Measurements from ENCODE around the gene SMAD1.
A peak's percentile ranks its signal among the peaks of the same experiment; 100 is the strongest.

SMAD1 gene

DNA sequence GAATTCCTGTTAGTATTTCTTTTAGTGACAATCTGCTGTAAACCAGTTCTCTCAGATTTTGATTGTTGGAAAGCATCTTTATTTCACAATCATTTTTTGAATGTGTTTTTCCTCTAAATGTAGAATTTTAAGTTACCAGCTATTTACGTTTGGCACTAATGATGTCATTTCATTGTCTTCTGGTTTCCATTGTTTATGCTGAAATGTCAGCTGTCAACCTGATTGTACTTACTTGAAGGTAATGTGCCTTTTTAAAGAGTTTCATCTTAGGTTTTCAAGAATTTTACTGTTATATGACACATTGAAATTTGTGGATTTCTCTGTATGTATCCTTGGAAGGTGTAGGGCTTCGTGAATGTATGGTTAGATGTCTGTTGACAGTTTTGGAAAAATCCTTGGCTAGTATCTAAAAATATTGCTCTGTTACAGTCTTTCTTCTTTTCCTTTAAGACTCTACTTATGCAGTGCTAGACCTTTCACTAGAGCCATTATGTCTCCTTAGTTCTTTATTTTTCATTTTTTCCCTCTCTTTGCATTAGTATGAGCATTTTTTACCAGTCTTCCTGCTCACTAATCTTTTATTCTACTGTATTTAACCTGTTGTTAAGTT, 30.4 kb downstream of the SMAD1 start:
- Histone ChIP-seq H4K20me1 (ENCODE audit: insufficient read depth, low read length) (no peaks in the 10 kb centered on the region), H2AFZ (ENCODE audit: low read depth, low read length) (no peak overlapping the region), H3K4me2 (ENCODE audit: low read length) (no peak overlapping the region), H3K4me1 (ENCODE audit: low read length) (no peaks in the 10 kb centered on the region), H3K79me2 (ENCODE audit: low read length) (no peaks in the 10 kb centered on the region), H3K36me3 (replicated peaks; ENCODE audit: low read depth, low read length) (peaks cover 3% of the 10 kb centered on the region), H3K4me3 (ENCODE audit: low read length) (no peak overlapping the region), H3K27me3 (ENCODE audit: low read depth, low read length) (no peaks in the 10 kb centered on the region), H3K9me3 (ENCODE audit: insufficient read depth, low read length) (peaks cover 14% of the 10 kb centered on the region), H3K9ac (ENCODE audit: low read length) (no peak overlapping the region), H3K27ac (ENCODE audit: low read length) (no peak overlapping the region)
- TF ChIP-seq EZH2phosphoT487 (IDR thresholded peaks at IDR 0.05; ENCODE audit: low read depth): no peak
- TF ChIP-seq, protein P1, sequence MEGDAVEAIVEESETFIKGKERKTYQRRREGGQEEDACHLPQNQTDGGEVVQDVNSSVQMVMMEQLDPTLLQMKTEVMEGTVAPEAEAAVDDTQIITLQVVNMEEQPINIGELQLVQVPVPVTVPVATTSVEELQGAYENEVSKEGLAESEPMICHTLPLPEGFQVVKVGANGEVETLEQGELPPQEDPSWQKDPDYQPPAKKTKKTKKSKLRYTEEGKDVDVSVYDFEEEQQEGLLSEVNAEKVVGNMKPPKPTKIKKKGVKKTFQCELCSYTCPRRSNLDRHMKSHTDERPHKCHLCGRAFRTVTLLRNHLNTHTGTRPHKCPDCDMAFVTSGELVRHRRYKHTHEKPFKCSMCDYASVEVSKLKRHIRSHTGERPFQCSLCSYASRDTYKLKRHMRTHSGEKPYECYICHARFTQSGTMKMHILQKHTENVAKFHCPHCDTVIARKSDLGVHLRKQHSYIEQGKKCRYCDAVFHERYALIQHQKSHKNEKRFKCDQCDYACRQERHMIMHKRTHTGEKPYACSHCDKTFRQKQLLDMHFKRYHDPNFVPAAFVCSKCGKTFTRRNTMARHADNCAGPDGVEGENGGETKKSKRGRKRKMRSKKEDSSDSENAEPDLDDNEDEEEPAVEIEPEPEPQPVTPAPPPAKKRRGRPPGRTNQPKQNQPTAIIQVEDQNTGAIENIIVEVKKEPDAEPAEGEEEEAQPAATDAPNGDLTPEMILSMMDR (IDR thresholded peaks at IDR 0.05; ENCODE audit: low read depth, low read length): no peak

GRCh38 chr4:145513020-145513621, 31.5 kb downstream of the SMAD1 start:
- no peak overlapping the region for H3K4me3 ChIP-seq (ENCODE audit: low read length)
- H3K9ac ChIP-seq (ENCODE audit: low read length): no peak overlapping the region
- no peaks in the 10 kb centered on the region for H3K27me3 ChIP-seq (ENCODE audit: low read depth, low read length)
- no peak overlapping the region for H3K27ac ChIP-seq (ENCODE audit: low read length)
- H3K79me2 ChIP-seq (ENCODE audit: low read length): no peaks in the 10 kb centered on the region
- no peaks in the 10 kb centered on the region for H3K4me1 ChIP-seq (ENCODE audit: low read length)
- no peak overlapping the region for H3K4me2 ChIP-seq (ENCODE audit: low read length)
- peaks cover 3% of the 10 kb centered on the region for H3K36me3 ChIP-seq (replicated peaks; ENCODE audit: low read depth, low read length)
- H2AFZ ChIP-seq (ENCODE audit: low read depth, low read length): no peak overlapping the region
- no peaks in the 10 kb centered on the region for H4K20me1 ChIP-seq (ENCODE audit: insufficient read depth, low read length)
- TF ChIP-seq EZH2phosphoT487 (IDR thresholded peaks at IDR 0.05; ENCODE audit: low read depth): no peak
- TF ChIP-seq, protein P1 (IDR thresholded peaks at IDR 0.05; ENCODE audit: low read depth, low read length): no peak
- H3K9me3 ChIP-seq (ENCODE audit: insufficient read depth, low read length): peaks cover 14% of the 10 kb centered on the region

- TF ChIP-seq EZH2phosphoT487 (IDR thresholded peaks at IDR 0.05; ENCODE audit: low read depth): no peak
- TF ChIP-seq, protein P1 (IDR thresholded peaks at IDR 0.05; ENCODE audit: low read depth, low read length): no peak
- no peaks in the 10 kb centered on the region for H3K4me1 ChIP-seq (ENCODE audit: low read length)
Measured at GRCh38 chr4:145520172-145520571, 38.5 kb downstream of the SMAD1 start.

DNA sequence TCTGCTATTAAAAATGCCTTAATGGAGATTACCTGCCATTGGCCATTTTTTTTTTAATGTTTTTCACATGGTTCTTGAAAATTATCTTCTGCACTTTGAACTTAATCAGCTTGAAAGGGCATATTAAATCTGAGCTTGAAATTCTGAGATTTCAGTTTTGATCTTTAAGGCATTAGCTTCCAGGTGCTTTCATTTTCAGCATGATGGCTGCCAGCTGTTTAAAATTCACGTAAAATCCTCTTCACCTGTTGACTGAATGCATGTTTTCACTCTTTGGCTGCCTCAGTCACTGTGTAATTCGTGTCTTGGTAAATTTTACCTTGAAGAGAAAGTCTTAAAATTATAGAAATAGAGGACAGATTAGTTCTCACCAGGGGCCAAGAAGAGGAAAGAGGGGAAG, 39.6 kb downstream of the SMAD1 start:
- Histone ChIP-seq H3K79me2 (ENCODE audit: low read length) (no peaks in the 10 kb centered on the region), H3K4me3 (ENCODE audit: low read length) (no peak overlapping the region), H3K9me3 (ENCODE audit: insufficient read depth, low read length) (no peaks in the 10 kb centered on the region), H3K27me3 (ENCODE audit: low read depth, low read length) (no peaks in the 10 kb centered on the region), H3K27ac (ENCODE audit: low read length) (no peak overlapping the region), H3K9ac (ENCODE audit: low read length) (no peak overlapping the region), H3K36me3 (replicated peaks; ENCODE audit: low read depth, low read length) (no peaks in the 10 kb centered on the region), H3K4me1 (ENCODE audit: low read length) (no peaks in the 10 kb centered on the region), H3K4me2 (ENCODE audit: low read length) (peak overlapping the region; percentile 23; the same call in 1 of the 2 replicates), H4K20me1 (ENCODE audit: insufficient read depth, low read length) (no peaks in the 10 kb centered on the region), H2AFZ (ENCODE audit: low read depth, low read length) (peak overlapping the region; percentile 51; the same call in 1 of the 2 replicates)
- no peak for TF ChIP-seq EZH2phosphoT487 (IDR thresholded peaks at IDR 0.05; ENCODE audit: low read depth)
- TF ChIP-seq, protein P1 (IDR thresholded peaks at IDR 0.05; ENCODE audit: low read depth, low read length): no peak

More at GRCh38 chr4:145520172-145520571, 38.5 kb downstream of the SMAD1 start:
- H3K79me2 ChIP-seq (ENCODE audit: low read length): no peaks in the 10 kb centered on the region
- H3K4me3 ChIP-seq (ENCODE audit: low read length): no peak overlapping the region
- H3K9me3 ChIP-seq (ENCODE audit: insufficient read depth, low read length): no peaks in the 10 kb centered on the region
- no peak overlapping the region for H3K9ac ChIP-seq (ENCODE audit: low read length)
- H3K27me3 ChIP-seq (ENCODE audit: low read depth, low read length): no peaks in the 10 kb centered on the region
- no peaks in the 10 kb centered on the region for H4K20me1 ChIP-seq (ENCODE audit: insufficient read depth, low read length)
- H2AFZ ChIP-seq (ENCODE audit: low read depth, low read length): no peak overlapping the region
- no peak overlapping the region for H3K27ac ChIP-seq (ENCODE audit: low read length)
- H3K4me2 ChIP-seq (ENCODE audit: low read length): no peak overlapping the region
- no peaks in the 10 kb centered on the region for H3K36me3 ChIP-seq (replicated peaks; ENCODE audit: low read depth, low read length)
